ENCODE measurements around the gene MTMR12. TPM values are rescaled to one million over a fixed set of nuclear protein-coding genes. Genes with fewer than 3 reads are reported as not detected.

MTMR12 gene
- total and polyA plus RNA-seq, 2 of the 13 experiments (the other 11 are each of a cell fraction or from before 2014, with no cell fraction given), result 23.4 to 36.6 TPM

DNA sequence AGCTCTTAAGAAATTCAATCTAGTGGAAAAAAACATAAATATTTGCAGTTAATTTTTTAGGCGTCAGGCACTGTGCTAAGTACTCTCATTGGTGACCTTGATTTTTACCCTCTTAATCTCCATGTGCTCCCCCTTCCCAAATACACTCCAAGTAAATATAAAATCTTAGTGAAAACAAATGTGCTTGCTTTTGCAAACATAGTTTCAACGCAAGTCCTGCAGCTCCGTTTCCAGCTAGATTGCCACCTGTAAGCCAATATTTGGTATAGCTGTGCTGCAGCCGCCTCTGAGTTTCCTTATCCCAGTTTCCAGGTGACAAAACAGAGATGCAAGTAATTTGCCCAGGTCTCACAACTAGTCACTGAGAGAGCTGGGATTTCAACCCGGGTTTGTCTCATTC is 1.9 kb upstream of the MTMR12 start (continued):
- TF ChIP-seq, protein P1, sequence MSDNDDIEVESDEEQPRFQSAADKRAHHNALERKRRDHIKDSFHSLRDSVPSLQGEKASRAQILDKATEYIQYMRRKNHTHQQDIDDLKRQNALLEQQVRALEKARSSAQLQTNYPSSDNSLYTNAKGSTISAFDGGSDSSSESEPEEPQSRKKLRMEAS (IDR thresholded peaks at IDR 0.05), result no peak
- TF ChIP-seq CBX5 (CRISPR knock-in tag; IDR thresholded peaks at IDR 0.05; ENCODE audit: borderline replicate concordance) (no peak), ELF3 (CRISPR knock-in tag; IDR thresholded peaks at IDR 0.05) (peak; percentile 50; the same call in 1 of the 2 replicates), ZNF577 (CRISPR knock-in tag; IDR thresholded peaks at IDR 0.05; ENCODE audit: borderline replicate concordance, low read depth) (no peak), TEAD2 (CRISPR knock-in tag; IDR thresholded peaks at IDR 0.05) (no peak), MIXL1 (CRISPR knock-in tag; IDR thresholded peaks at IDR 0.05) (peak; percentile 34; the same call in 1 of the 2 replicates), PHF8 (CRISPR knock-in tag; IDR thresholded peaks at IDR 0.05) (0 out of 2 replicates have a peak, but pooled peaks have one; percentile 20), PITX1 (CRISPR knock-in tag; IDR thresholded peaks at IDR 0.05) (peak; percentile 65; the same call in 1 of the 2 replicates), SALL2 (CRISPR knock-in tag; IDR thresholded peaks at IDR 0.05) (no peak), SPEN (CRISPR knock-in tag; IDR thresholded peaks at IDR 0.05; ENCODE audit: low read depth) (no peak), FOXK1 (CRISPR knock-in tag; IDR thresholded peaks at IDR 0.05; ENCODE audit: borderline replicate concordance, low read depth) (no peak), ZNF619 (CRISPR knock-in tag; IDR thresholded peaks at IDR 0.05) (no peak), MYNN (CRISPR knock-in tag; IDR thresholded peaks at IDR 0.05; ENCODE audit: low read depth) (no peak)
- TF ChIP-seq, protein P2, sequence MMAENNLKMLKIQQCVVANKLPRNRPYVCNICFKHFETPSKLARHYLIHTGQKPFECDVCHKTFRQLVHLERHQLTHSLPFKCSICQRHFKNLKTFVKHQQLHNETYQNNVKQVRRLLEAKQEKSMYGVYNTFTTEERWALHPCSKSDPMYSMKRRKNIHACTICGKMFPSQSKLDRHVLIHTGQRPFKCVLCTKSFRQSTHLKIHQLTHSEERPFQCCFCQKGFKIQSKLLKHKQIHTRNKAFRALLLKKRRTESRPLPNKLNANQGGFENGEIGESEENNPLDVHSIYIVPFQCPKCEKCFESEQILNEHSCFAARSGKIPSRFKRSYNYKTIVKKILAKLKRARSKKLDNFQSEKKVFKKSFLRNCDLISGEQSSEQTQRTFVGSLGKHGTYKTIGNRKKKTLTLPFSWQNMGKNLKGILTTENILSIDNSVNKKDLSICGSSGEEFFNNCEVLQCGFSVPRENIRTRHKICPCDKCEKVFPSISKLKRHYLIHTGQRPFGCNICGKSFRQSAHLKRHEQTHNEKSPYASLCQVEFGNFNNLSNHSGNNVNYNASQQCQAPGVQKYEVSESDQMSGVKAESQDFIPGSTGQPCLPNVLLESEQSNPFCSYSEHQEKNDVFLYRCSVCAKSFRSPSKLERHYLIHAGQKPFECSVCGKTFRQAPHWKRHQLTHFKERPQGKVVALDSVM (CRISPR knock-in tag; IDR thresholded peaks at IDR 0.05), result no peak
- TF ChIP-seq, protein P3, sequence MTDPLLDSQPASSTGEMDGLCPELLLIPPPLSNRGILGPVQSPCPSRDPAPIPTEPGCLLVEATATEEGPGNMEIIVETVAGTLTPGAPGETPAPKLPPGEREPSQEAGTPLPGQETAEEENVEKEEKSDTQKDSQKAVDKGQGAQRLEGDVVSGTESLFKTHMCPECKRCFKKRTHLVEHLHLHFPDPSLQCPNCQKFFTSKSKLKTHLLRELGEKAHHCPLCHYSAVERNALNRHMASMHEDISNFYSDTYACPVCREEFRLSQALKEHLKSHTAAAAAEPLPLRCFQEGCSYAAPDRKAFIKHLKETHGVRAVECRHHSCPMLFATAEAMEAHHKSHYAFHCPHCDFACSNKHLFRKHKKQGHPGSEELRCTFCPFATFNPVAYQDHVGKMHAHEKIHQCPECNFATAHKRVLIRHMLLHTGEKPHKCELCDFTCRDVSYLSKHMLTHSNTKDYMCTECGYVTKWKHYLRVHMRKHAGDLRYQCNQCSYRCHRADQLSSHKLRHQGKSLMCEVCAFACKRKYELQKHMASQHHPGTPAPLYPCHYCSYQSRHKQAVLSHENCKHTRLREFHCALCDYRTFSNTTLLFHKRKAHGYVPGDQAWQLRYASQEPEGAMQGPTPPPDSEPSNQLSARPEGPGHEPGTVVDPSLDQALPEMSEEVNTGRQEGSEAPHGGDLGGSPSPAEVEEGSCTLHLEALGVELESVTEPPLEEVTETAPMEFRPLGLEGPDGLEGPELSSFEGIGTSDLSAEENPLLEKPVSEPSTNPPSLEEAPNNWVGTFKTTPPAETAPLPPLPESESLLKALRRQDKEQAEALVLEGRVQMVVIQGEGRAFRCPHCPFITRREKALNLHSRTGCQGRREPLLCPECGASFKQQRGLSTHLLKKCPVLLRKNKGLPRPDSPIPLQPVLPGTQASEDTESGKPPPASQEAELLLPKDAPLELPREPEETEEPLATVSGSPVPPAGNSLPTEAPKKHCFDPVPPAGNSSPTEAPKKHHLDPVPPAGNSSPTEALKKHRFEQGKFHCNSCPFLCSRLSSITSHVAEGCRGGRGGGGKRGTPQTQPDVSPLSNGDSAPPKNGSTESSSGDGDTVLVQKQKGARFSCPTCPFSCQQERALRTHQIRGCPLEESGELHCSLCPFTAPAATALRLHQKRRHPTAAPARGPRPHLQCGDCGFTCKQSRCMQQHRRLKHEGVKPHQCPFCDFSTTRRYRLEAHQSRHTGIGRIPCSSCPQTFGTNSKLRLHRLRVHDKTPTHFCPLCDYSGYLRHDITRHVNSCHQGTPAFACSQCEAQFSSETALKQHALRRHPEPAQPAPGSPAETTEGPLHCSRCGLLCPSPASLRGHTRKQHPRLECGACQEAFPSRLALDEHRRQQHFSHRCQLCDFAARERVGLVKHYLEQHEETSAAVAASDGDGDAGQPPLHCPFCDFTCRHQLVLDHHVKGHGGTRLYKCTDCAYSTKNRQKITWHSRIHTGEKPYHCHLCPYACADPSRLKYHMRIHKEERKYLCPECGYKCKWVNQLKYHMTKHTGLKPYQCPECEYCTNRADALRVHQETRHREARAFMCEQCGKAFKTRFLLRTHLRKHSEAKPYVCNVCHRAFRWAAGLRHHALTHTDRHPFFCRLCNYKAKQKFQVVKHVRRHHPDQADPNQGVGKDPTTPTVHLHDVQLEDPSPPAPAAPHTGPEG (CRISPR knock-in tag; IDR thresholded peaks at IDR 0.05), result no peak
- TF ChIP-seq, protein P4, sequence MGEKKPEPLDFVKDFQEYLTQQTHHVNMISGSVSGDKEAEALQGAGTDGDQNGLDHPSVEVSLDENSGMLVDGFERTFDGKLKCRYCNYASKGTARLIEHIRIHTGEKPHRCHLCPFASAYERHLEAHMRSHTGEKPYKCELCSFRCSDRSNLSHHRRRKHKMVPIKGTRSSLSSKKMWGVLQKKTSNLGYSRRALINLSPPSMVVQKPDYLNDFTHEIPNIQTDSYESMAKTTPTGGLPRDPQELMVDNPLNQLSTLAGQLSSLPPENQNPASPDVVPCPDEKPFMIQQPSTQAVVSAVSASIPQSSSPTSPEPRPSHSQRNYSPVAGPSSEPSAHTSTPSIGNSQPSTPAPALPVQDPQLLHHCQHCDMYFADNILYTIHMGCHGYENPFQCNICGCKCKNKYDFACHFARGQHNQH (CRISPR knock-in tag; IDR thresholded peaks at IDR 0.05), result peak; percentile 46; the same call in 1 of the 2 replicates
- TF ChIP-seq, protein P5, sequence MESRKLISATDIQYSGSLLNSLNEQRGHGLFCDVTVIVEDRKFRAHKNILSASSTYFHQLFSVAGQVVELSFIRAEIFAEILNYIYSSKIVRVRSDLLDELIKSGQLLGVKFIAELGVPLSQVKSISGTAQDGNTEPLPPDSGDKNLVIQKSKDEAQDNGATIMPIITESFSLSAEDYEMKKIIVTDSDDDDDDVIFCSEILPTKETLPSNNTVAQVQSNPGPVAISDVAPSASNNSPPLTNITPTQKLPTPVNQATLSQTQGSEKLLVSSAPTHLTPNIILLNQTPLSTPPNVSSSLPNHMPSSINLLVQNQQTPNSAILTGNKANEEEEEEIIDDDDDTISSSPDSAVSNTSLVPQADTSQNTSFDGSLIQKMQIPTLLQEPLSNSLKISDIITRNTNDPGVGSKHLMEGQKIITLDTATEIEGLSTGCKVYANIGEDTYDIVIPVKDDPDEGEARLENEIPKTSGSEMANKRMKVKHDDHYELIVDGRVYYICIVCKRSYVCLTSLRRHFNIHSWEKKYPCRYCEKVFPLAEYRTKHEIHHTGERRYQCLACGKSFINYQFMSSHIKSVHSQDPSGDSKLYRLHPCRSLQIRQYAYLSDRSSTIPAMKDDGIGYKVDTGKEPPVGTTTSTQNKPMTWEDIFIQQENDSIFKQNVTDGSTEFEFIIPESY (CRISPR knock-in tag; IDR thresholded peaks at IDR 0.05), result no peak
- TF ChIP-seq, protein P6, sequence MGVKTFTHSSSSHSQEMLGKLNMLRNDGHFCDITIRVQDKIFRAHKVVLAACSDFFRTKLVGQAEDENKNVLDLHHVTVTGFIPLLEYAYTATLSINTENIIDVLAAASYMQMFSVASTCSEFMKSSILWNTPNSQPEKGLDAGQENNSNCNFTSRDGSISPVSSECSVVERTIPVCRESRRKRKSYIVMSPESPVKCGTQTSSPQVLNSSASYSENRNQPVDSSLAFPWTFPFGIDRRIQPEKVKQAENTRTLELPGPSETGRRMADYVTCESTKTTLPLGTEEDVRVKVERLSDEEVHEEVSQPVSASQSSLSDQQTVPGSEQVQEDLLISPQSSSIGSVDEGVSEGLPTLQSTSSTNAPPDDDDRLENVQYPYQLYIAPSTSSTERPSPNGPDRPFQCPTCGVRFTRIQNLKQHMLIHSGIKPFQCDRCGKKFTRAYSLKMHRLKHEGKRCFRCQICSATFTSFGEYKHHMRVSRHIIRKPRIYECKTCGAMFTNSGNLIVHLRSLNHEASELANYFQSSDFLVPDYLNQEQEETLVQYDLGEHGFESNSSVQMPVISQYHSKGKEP (CRISPR knock-in tag; IDR thresholded peaks at IDR 0.05), result no peak

Measured in HepG2 (cell line).